Neural cell (in vitro differentiated cells): ENCODE results near the gene ACAD11. TPM values are rescaled to one million over a fixed set of nuclear protein-coding genes. Genes with fewer than 3 reads are reported as not detected.

Source experiments
- H2AFZ ChIP-seq: fragments of 200-600, 300-800 bp; sonication (generic), shearing (Covaris generic); 2 replicates; pipeline ENCODE4 v1.6.0; 2014; ENCODE audit warnings: low read depth, mild to moderate bottlenecking, antibody characterized with exemption, low read length, moderate library complexity
- H3F3A ChIP-seq: fragments of 200-600 bp; shearing (Covaris generic); 2 replicates; pipeline ENCODE4 v1.6.1; 2016; ENCODE audit warnings: mild to moderate bottlenecking, moderate library complexity, mixed read lengths, antibody characterized with exemption, low read length; ENCODE audit not compliant: insufficient read depth, poor library complexity, severe bottlenecking
- H3K27ac ChIP-seq: fragments of 200-600, 300-800 bp; sonication (generic), shearing (Covaris generic); 2 replicates; pipeline ENCODE4 v1.5.1; 2014; ENCODE audit warnings: mild to moderate bottlenecking, low read length, moderate library complexity
- H3K27me3 ChIP-seq: fragments of 300-800, 200-600 bp; sonication (generic), shearing (Covaris generic); 2 replicates; pipeline ENCODE4 v1.6.0; 2014; ENCODE audit warnings: mild to moderate bottlenecking, low read depth, low read length, moderate library complexity; ENCODE audit not compliant: insufficient read depth
- H3K36me3 ChIP-seq: fragments of 300-800, 200-600 bp; sonication (generic), shearing (Covaris generic); 2 replicates; pipeline ENCODE4 v1.5.1; 2014; ENCODE audit warnings: mild to moderate bottlenecking, antibody characterized with exemption, low read length, moderate library complexity; ENCODE audit not compliant: insufficient read depth
- H3K4me2 ChIP-seq: fragments of 300-800, 200-600 bp; sonication (generic), shearing (Covaris generic); 2 replicates; pipeline ENCODE4 v1.6.0; 2014; ENCODE audit warnings: mild to moderate bottlenecking, low read length
- H3K4me3 ChIP-seq: fragments of 300-800, 200-600 bp; sonication (generic), shearing (Covaris generic); 2 replicates; pipeline ENCODE4 v1.5.1; 2014; ENCODE audit warnings: mild to moderate bottlenecking, low read length, moderate library complexity
- H3K79me2 ChIP-seq: fragments of 200-600 bp; shearing (Covaris generic); replicated peaks from 2 replicates; pipeline ENCODE4 v1.6.0; 2014; ENCODE audit warnings: mild to moderate bottlenecking, low read length, moderate library complexity; ENCODE audit not compliant: insufficient read depth
- H3K9ac ChIP-seq: fragments of 300-800, 200-600 bp; sonication (generic), shearing (Covaris generic); 2 replicates; pipeline ENCODE4 v1.6.1; 2016; ENCODE audit warnings: mild to moderate bottlenecking, low read length, mixed read lengths
- H3K9me2 ChIP-seq: fragments of 200-600 bp; shearing (Covaris generic); 2 replicates; pipeline ENCODE4 v1.6.1; 2016; ENCODE audit warnings: mild to moderate bottlenecking, low read length, mixed read lengths; ENCODE audit not compliant: insufficient read depth
- H3K9me3 ChIP-seq: fragments of 200-600, 300-800 bp; sonication (generic), shearing (Covaris generic); 2 replicates; pipeline ENCODE4 v1.6.1; 2016; ENCODE audit warnings: mild to moderate bottlenecking, mixed run types, low read length, moderate library complexity, mixed read lengths
- H4K20me1 ChIP-seq: fragments of 200-600 bp; shearing (Covaris generic); 2 replicates; pipeline ENCODE4 v1.6.1; 2016; ENCODE audit warnings: mild to moderate bottlenecking, mixed run types; ENCODE audit not compliant: insufficient read depth
- CTCF ChIP-seq: fragments of 450-650 bp; IDR thresholded peaks from 2 replicates; pipeline ENCODE4 v1.5.1; 2014; ENCODE audit warnings: antibody characterized with exemption, mild to moderate bottlenecking, moderate library complexity; ENCODE audit not compliant: poor library complexity, severe bottlenecking
- EP300 ChIP-seq: fragments of 450-650 bp; conservative IDR thresholded peaks from 2 replicates; pipeline ENCODE4 v1.6.1; 2014; ENCODE audit warnings: antibody characterized with exemption, mild to moderate bottlenecking, moderate library complexity; ENCODE audit not compliant: poor library complexity, severe bottlenecking
- EZH2 ChIP-seq: fragments of 200-600, 300-800 bp; shearing (Covaris generic), sonication (generic); IDR thresholded peaks from 2 replicates; pipeline ENCODE4 v1.6.1; 2014; ENCODE audit warnings: antibody characterized with exemption, low read length, borderline replicate concordance, mild to moderate bottlenecking; ENCODE audit not compliant: insufficient read depth, poor library complexity, severe bottlenecking
- MXI1 ChIP-seq: fragments of 450-650 bp; conservative IDR thresholded peaks from 2 replicates; pipeline ENCODE4 v1.6.1; 2014; ENCODE audit warnings: antibody characterized with exemption, mild to moderate bottlenecking; ENCODE audit not compliant: poor library complexity, severe bottlenecking
- POLR2AphosphoS5 ChIP-seq: IDR thresholded peaks from 2 replicates; pipeline ENCODE4 v1.6.1; 2012
- RAD21 ChIP-seq: fragments of 450-650 bp; conservative IDR thresholded peaks from 2 replicates; pipeline ENCODE4 v1.6.1; 2014; ENCODE audit warnings: antibody characterized with exemption, mild to moderate bottlenecking, moderate library complexity
- REST ChIP-seq: IDR thresholded peaks from 2 replicates; pipeline ENCODE4 v1.6.1; 2012; ENCODE audit warnings: borderline replicate concordance
- SMC3 ChIP-seq: fragments of 450-650 bp; conservative IDR thresholded peaks from 2 replicates; pipeline ENCODE4 v1.6.1; 2014; ENCODE audit warnings: antibody characterized with exemption, mild to moderate bottlenecking, moderate library complexity; ENCODE audit not compliant: poor library complexity
- TAF1 ChIP-seq: IDR thresholded peaks from 2 replicates; pipeline ENCODE4 v1.6.1; 2012; ENCODE audit warnings: low read depth
- polyA plus RNA-seq: library from polyadenylated mRNA; depleted of rRNA; stranded (reverse); fragments of >200 nt; gene quantifications from 2 replicates; pipeline ENCODE4 v1.2.3, GENCODE V29; 2014

Gene ACAD11
- polyA plus RNA-seq, 1 donor from 2014 or later: 19.2 TPM

GRCh38 chr3:132535575-132536441 is 123.8 kb downstream of the ACAD11 start:
- H3K27ac ChIP-seq: no peak overlapping the region
- no peak overlapping the region for H3K4me2 ChIP-seq
- peaks cover 3% of the 10 kb centered on the region for H3K36me3 ChIP-seq
- H2AFZ ChIP-seq: no peak overlapping the region
- no peaks in the 10 kb centered on the region for H3F3A ChIP-seq
- H3K79me2 ChIP-seq: no peaks in the 10 kb centered on the region
- H3K4me3 ChIP-seq: no peak overlapping the region
- H3K9me2 ChIP-seq: no peaks in the 10 kb centered on the region
- H4K20me1 ChIP-seq: no peaks in the 10 kb centered on the region
- H3K9ac ChIP-seq: no peak overlapping the region
- TF ChIP-seq POLR2AphosphoS5 (no peak), EP300 (no peak), REST (no peak), CTCF (peak; percentile 68), SMC3 (peak; percentile 66), TAF1 (no peak), RAD21 (peak; percentile 57), MXI1 (no peak), EZH2 (no peak)
- H3K9me3 ChIP-seq: no peaks in the 10 kb centered on the region
- H3K27me3 ChIP-seq: no peaks in the 10 kb centered on the region

GRCh38 chr3:132530624-132531023 is 129.0 kb downstream of the ACAD11 start:
- H3K27me3 ChIP-seq: no peaks in the 10 kb centered on the region
- H3K4me2 ChIP-seq: no peak overlapping the region
- no peaks in the 10 kb centered on the region for H3K79me2 ChIP-seq
- no peak overlapping the region for H3K9ac ChIP-seq
- H3K36me3 ChIP-seq: peaks cover 22% of the 10 kb centered on the region
- H3F3A ChIP-seq: no peaks in the 10 kb centered on the region
- TF ChIP-seq TAF1 (no peak), REST (no peak), EZH2 (no peak), POLR2AphosphoS5 (no peak), SMC3 (no peak)
- no peaks in the 10 kb centered on the region for H3K9me3 ChIP-seq
- no peaks in the 10 kb centered on the region for H3K9me2 ChIP-seq
- H2AFZ ChIP-seq: no peak overlapping the region
- no peak overlapping the region for H3K4me3 ChIP-seq
- no peak overlapping the region for H3K27ac ChIP-seq
- H4K20me1 ChIP-seq: no peaks in the 10 kb centered on the region
